H9 (cell line): ENCODE results near the gene ST6GALNAC2. TPM values are rescaled to one million over a fixed set of nuclear protein-coding genes. Genes with fewer than 3 reads are reported as not detected.

Experiments used
- DNase-seq: peaks from one replicate; pipeline ENCODE4 v3.0.0-alpha.2; 2017
- H2AFZ ChIP-seq: one replicate; pipeline ENCODE4 v1.6.1; 2013; ENCODE audit warnings: mild to moderate bottlenecking, low read length, control low read depth, moderate library complexity
- H2AK5ac ChIP-seq: 2 replicates; pipeline ENCODE4 v1.6.1; 2013; ENCODE audit warnings: low read length, control low read depth, mixed read lengths; ENCODE audit not compliant: insufficient read length
- H2BK120ac ChIP-seq: one replicate; pipeline ENCODE4 v1.6.1; 2013; ENCODE audit warnings: low read depth, mild to moderate bottlenecking, low read length, control low read depth, inconsistent platforms; ENCODE audit not compliant: poor library complexity, severe bottlenecking
- H2BK12ac ChIP-seq: 2 replicates; pipeline ENCODE4 v1.6.1; 2013; ENCODE audit warnings: low read length, control low read depth, mixed read lengths, low read depth; ENCODE audit not compliant: insufficient read length
- H2BK15ac ChIP-seq: 2 replicates; pipeline ENCODE4 v1.6.1; 2013; ENCODE audit warnings: low read depth, low read length, control low read depth
- H2BK20ac ChIP-seq: one replicate; pipeline ENCODE4 v1.6.1; 2013; ENCODE audit warnings: low read depth, mild to moderate bottlenecking, low read length, control low read depth, inconsistent platforms; ENCODE audit not compliant: poor library complexity, severe bottlenecking
- H2BK5ac ChIP-seq: 2 replicates; pipeline ENCODE4 v1.6.1; 2013; ENCODE audit warnings: low read length, control low read depth, mixed read lengths; ENCODE audit not compliant: insufficient read length
- H3K14ac ChIP-seq: 2 replicates; pipeline ENCODE4 v1.6.1; 2013; ENCODE audit warnings: low read length, control low read depth; ENCODE audit not compliant: insufficient read depth
- H3K18ac ChIP-seq: 2 replicates; pipeline ENCODE4 v1.6.1; 2013; ENCODE audit warnings: low read depth, mild to moderate bottlenecking, mixed read lengths, low read length, control low read depth; ENCODE audit not compliant: insufficient read length
- H3K23ac ChIP-seq: 2 replicates; pipeline ENCODE4 v1.6.1; 2013; ENCODE audit warnings: low read length, control low read depth, mixed read lengths, low read depth; ENCODE audit not compliant: insufficient read length
- H3K23me2 ChIP-seq: 2 replicates; pipeline ENCODE4 v1.6.1; 2013; ENCODE audit warnings: low read depth, mild to moderate bottlenecking, mixed read lengths, low read length, control low read depth; ENCODE audit not compliant: insufficient read length, poor library complexity, severe bottlenecking
- H3K27ac ChIP-seq: 2 replicates; pipeline ENCODE4 v1.5.1; 2013; ENCODE audit warnings: low read length, control low read depth, mixed read lengths, low read depth; ENCODE audit not compliant: insufficient read length
- H3K27me3 ChIP-seq: 2 replicates; pipeline ENCODE4 v1.6.1; 2013; ENCODE audit warnings: low read length, control low read depth, inconsistent platforms; ENCODE audit not compliant: insufficient read depth
- H3K4ac ChIP-seq: 2 replicates; pipeline ENCODE4 v1.6.1; 2013; ENCODE audit warnings: low read depth, mild to moderate bottlenecking, control low read depth, inconsistent platforms, low read length, moderate library complexity
- H3K4me1 ChIP-seq: 2 replicates; pipeline ENCODE4 v1.6.1; 2013; ENCODE audit warnings: low read length, control low read depth, inconsistent platforms; ENCODE audit not compliant: insufficient read depth
- H3K4me2 ChIP-seq: 2 replicates; pipeline ENCODE4 v1.6.1; 2013; ENCODE audit warnings: low read length, control low read depth, mixed read lengths; ENCODE audit not compliant: insufficient read length, insufficient read depth
- H3K56ac ChIP-seq: 2 replicates; pipeline ENCODE4 v1.6.1; 2013; ENCODE audit warnings: low read depth, mild to moderate bottlenecking, mixed read lengths, low read length, control low read depth; ENCODE audit not compliant: insufficient read length
- H3K79me1 ChIP-seq: 2 replicates; pipeline ENCODE4 v1.6.1; 2013; ENCODE audit warnings: low read depth, mild to moderate bottlenecking, moderate library complexity, low read length, control low read depth, inconsistent platforms; ENCODE audit not compliant: insufficient read depth, poor library complexity, severe bottlenecking
- H3K79me2 ChIP-seq: 2 replicates; pipeline ENCODE4 v1.6.1; 2013; ENCODE audit warnings: low read length, control low read depth, inconsistent platforms; ENCODE audit not compliant: insufficient read depth
- H3K9ac ChIP-seq: 2 replicates; pipeline ENCODE4 v1.6.1; 2013; ENCODE audit warnings: low read length, control low read depth, mixed read lengths; ENCODE audit not compliant: insufficient read length; ENCODE audit errors: extremely low read depth
- H3K9me3 ChIP-seq: one replicate; pipeline ENCODE4 v1.6.1; 2013; ENCODE audit warnings: low read depth, low read length, inconsistent platforms; ENCODE audit not compliant: control insufficient read depth
- H3T11ph ChIP-seq: one replicate; pipeline ENCODE4 v1.6.1; 2013; ENCODE audit warnings: mild to moderate bottlenecking, low read length, control low read depth, inconsistent platforms
- H4K20me1 ChIP-seq: one replicate; pipeline ENCODE4 v1.6.1; 2013; ENCODE audit not compliant: control insufficient read depth, insufficient read length, insufficient read depth
- H4K5ac ChIP-seq: 2 replicates; pipeline ENCODE4 v1.6.1; 2013; ENCODE audit warnings: low read depth, mild to moderate bottlenecking, mixed read lengths, low read length, control low read depth; ENCODE audit not compliant: insufficient read length
- H4K8ac ChIP-seq: replicated peaks from 2 replicates; pipeline ENCODE4 v1.6.1; 2013; ENCODE audit warnings: low read length, control low read depth, mixed read lengths, low read depth; ENCODE audit not compliant: insufficient read length
- H4K91ac ChIP-seq: 2 replicates; pipeline ENCODE4 v1.6.1; 2013; ENCODE audit warnings: low read depth, mild to moderate bottlenecking, moderate library complexity, mixed read lengths, low read length, control low read depth; ENCODE audit not compliant: insufficient read length
- H3K27ac Mint-ChIP-seq, 3 experiments: 2 replicates in 2 of 3; 3 replicates in 1 of 3; pipeline ENCODE4 v1.8.0; 2020 to 2021; ENCODE audit warnings: mixed read lengths in 3 of 3, mild to moderate bottlenecking in 1 of 3, moderate library complexity in 1 of 3
- H3K27me3 Mint-ChIP-seq: 2 replicates; pipeline ENCODE4 v1.8.0; 2021; ENCODE audit warnings: low read depth, mild to moderate bottlenecking, moderate library complexity, mixed read lengths
- H3K36me3 Mint-ChIP-seq, 3 experiments: 2 replicates in 2 of 3; 3 replicates in 1 of 3; pipeline ENCODE4 v1.8.0; 2020 to 2021; ENCODE audit warnings: low read depth in 3 of 3, mixed read lengths in 3 of 3; ENCODE audit not compliant: insufficient read depth in 1 of 3
- H3K4me1 Mint-ChIP-seq, 2 experiments: 2 replicates each; pipeline ENCODE4 v1.8.0; 2020; ENCODE audit warnings: mixed read lengths in 2 of 2
- H3K4me3 Mint-ChIP-seq, 2 experiments: 2 replicates in 1 of 2; 3 replicates in 1 of 2; pipeline ENCODE4 v1.8.0; 2020 to 2021; ENCODE audit warnings: mild to moderate bottlenecking in 2 of 2, mixed read lengths in 2 of 2, moderate library complexity in 1 of 2
- H3K9me3 Mint-ChIP-seq, 2 experiments: 2 replicates in 1 of 2; 3 replicates in 1 of 2; pipeline ENCODE4 v1.8.0; 2020; ENCODE audit warnings: mild to moderate bottlenecking in 2 of 2, mixed read lengths in 2 of 2, moderate library complexity in 1 of 2
- CTCF ChIP-seq: fragments of 200-600 bp; sonication (generic); conservative IDR thresholded peaks from 3 replicates; pipeline ENCODE4 v1.8.0; 2021; ENCODE audit warnings: antibody characterized with exemption, mild to moderate bottlenecking
- WGBS: extraction: QIAGEN DNeasy Blood & Tissue Kit; methylation state at CpG from one replicate; pipeline ENCODE4 v1.1.7; 2013; ENCODE audit warnings: missing lambda C conversion rate, low lambda C conversion rate, mixed read lengths; ENCODE audit not compliant: insufficient read length; ENCODE audit errors: extremely low coverage; 5-methylcytosine and 5-hydroxymethylcytosine counted together
- total RNA-seq: library from RNA; stranded (reverse); gene quantifications from 2 replicates; pipeline ENCODE4 v1.2.1, GENCODE V29; 2021

The ST6GALNAC2 gene
- total RNA-seq, 1 experiment from 2014 or later, result 0.46 TPM

DNA sequence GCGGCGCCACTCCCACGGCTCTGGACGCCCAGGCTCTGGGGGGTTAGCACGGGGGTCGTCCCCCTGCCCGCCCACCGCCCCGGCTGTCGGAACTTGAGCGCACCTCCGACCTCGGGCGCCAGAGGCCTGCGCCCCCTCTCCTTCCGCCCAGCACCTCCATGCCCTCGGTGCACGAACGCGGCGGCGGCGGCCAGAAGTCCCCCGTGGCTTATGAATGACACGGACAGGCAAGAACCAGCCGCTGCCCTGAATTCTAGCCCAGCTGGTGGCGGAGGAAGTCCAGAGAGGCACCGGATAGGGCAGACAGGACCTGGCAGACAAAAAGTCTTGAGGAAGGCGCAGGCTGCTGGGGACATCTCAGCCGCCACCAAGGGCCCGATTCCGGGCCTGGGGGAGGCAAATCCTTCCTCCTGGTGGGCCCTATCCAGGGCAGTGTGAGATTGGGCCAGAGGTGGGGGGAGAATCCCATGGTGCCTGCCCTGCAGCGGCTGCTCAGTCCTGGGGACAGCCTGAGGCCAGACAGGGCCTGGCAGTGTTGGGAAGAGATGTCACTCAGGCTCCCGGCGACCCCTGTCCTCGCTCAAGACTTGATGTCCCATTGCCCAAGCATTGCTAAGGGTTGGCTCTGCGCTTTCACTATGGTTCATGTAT lies 47.3 kb downstream of the ST6GALNAC2 start:
- peak; percentile 68 for DNase-seq
- peaks cover 11% of the 10 kb centered on the region for H3K23me2 ChIP-seq
- no peaks in the 10 kb centered on the region for H3K9me3 ChIP-seq
- no peak for TF ChIP-seq CTCF
- no peaks in the 10 kb centered on the region for H3K79me1 ChIP-seq
- H3K4me3 Mint-ChIP-seq, result peak overlapping the region; percentile 52 to 64
- H3K23ac ChIP-seq, result no peak overlapping the region
- peak overlapping the region; percentile 70 for H3K4me2 ChIP-seq
- H2BK20ac ChIP-seq, result no peak overlapping the region
- peaks cover 2% of the 10 kb centered on the region; the same call in 1 of the 2 replicates for H3K4me1 ChIP-seq
- no peak overlapping the region for H3K27ac Mint-ChIP-seq
- no peak overlapping the region for H3K9ac ChIP-seq
- WGBS, result no CpG with 5 or more reads among the region's 37 CpGs
- H2BK120ac ChIP-seq, result no peak overlapping the region
- no peak overlapping the region for H3K4ac ChIP-seq
- no peak overlapping the region for H3K27ac ChIP-seq
- no peak overlapping the region for H2AFZ ChIP-seq
- H3K14ac ChIP-seq, result no peak overlapping the region
- H3K18ac ChIP-seq, result no peak overlapping the region
- no peak overlapping the region for H2BK5ac ChIP-seq
- no peaks in the 10 kb centered on the region for H3K9me3 Mint-ChIP-seq
- no peaks in the 10 kb centered on the region for H3K36me3 Mint-ChIP-seq
- no peak overlapping the region for H2BK15ac ChIP-seq
- H2AK5ac ChIP-seq, result no peak overlapping the region
- no peak overlapping the region for H4K91ac ChIP-seq
- peaks cover 20 to 39% of the 10 kb centered on the region in 2 experiments for H3K4me1 Mint-ChIP-seq
- H4K20me1 ChIP-seq, result peaks cover 4% of the 10 kb centered on the region
- H3T11ph ChIP-seq, result no peak overlapping the region
- no peaks in the 10 kb centered on the region for H3K79me2 ChIP-seq
- no peak overlapping the region for H4K8ac ChIP-seq
- H4K5ac ChIP-seq, result no peak overlapping the region
- H3K56ac ChIP-seq, result no peak overlapping the region
- peaks cover 70% of the 10 kb centered on the region for H3K27me3 Mint-ChIP-seq
- H2BK12ac ChIP-seq, result no peak overlapping the region
- H3K27me3 ChIP-seq, result peaks cover 20% of the 10 kb centered on the region; the same call in 1 of the 2 replicates
